Vagina (tissue), 2 donors: ENCODE data around the gene NSMCE1. TPM values are rescaled to one million over a fixed set of nuclear protein-coding genes. Genes with fewer than 3 reads are reported as not detected.

Experiments used
- DNase-seq, 2 donors: peaks; one replicate each; pipeline ENCODE4 v3.0.0-alpha.2; 2017; ENCODE audit errors: extremely low spot score in 2 of 2
- H3K27ac ChIP-seq: fragments of 200-600 bp; sonication (generic); one replicate; pipeline ENCODE4 v1.5.1; 2019
- H3K27me3 ChIP-seq: fragments of 200-600 bp; sonication (generic); one replicate; pipeline ENCODE4 v1.5.1; 2019
- H3K36me3 ChIP-seq, 2 donors: fragments of 200-600 bp; sonication (generic); one replicate each; pipeline ENCODE4 v1.5.1; 2017 to 2019
- H3K4me1 ChIP-seq: fragments of 200-600 bp; sonication (generic); one replicate; pipeline ENCODE4 v1.5.1; 2019
- H3K4me3 ChIP-seq, 2 donors: fragments of 200-600 bp; sonication (generic); 1 replicate in 1 of 2; 2 replicates in 1 of 2; pipeline ENCODE4 v1.5.1; 2016 to 2019
- H3K9me3 ChIP-seq: fragments of 200-600 bp; sonication (generic); one replicate; pipeline ENCODE4 v1.5.1; 2019
- CTCF ChIP-seq, 3 experiments: fragments of 450-650 bp in 2 of 3; fragments of 200-600 bp in 1 of 3; sonication (generic) in 1 of 3; IDR thresholded peaks; one replicate each; pipeline ENCODE4 v1.5.1; 2017 to 2019; ENCODE audit warnings: antibody characterized with exemption in 3 of 3, mild to moderate bottlenecking in 2 of 3, moderate library complexity in 2 of 3
- POLR2A ChIP-seq, 2 donors: fragments of 450-650 bp; IDR thresholded peaks; one replicate each; pipeline ENCODE4 v1.6.1; 2017; ENCODE audit warnings: antibody characterized with exemption in 2 of 2, mild to moderate bottlenecking in 2 of 2, moderate library complexity in 2 of 2
- POLR2AphosphoS5 ChIP-seq, 2 donors: sonication (generic); formaldehyde crosslinking; IDR thresholded peaks; one replicate each; pipeline ENCODE4 v1.9.0; 2017; ENCODE audit warnings: antibody characterized with exemption in 2 of 2, mild to moderate bottlenecking in 2 of 2, low read depth in 1 of 2; ENCODE audit not compliant: insufficient read depth in 1 of 2
- intact Hi-C: fragments of 100-400 bp; cut with DNase I; formaldehyde crosslinking; loops from one replicate; pipeline ENCODE4 v1.15.1; 2023
- total RNA-seq: library from RNA; depleted of rRNA; stranded (reverse); fragments of >200 nt; gene quantifications from one replicate; pipeline ENCODE4 v1.2.3, GENCODE V29; 2016

The NSMCE1 gene
- total RNA-seq, 1 donor from 2014 or later: 24.6 TPM

GRCh38 chr16:27302126-27302525, 33.6 kb upstream of the NSMCE1 start:
- Histone ChIP-seq H3K9me3 (no peaks in the 10 kb centered on the region), H3K27ac (no peak overlapping the region), H3K36me3 (no peaks in the 10 kb centered on the region), H3K4me3 (no peak overlapping the region), H3K27me3 (no peaks in the 10 kb centered on the region), H3K4me1 (no peaks in the 10 kb centered on the region)
- TF ChIP-seq CTCF (IDR thresholded peaks at IDR 0.05) (no peak), POLR2AphosphoS5 (IDR thresholded peaks at IDR 0.05; ENCODE audit: insufficient read depth in 1 of 2, low read depth in 1 of 2) (no peak), POLR2A (IDR thresholded peaks at IDR 0.05) (no peak)
- DNase-seq: no peak
- intact Hi-C loops: no loop called here

GRCh38 chr16:27301236-27301861, 32.8 kb upstream of the NSMCE1 start:
- Histone ChIP-seq H3K4me1 (no peaks in the 10 kb centered on the region), H3K4me3 (no peak overlapping the region), H3K27me3 (no peaks in the 10 kb centered on the region), H3K27ac (no peak overlapping the region), H3K9me3 (no peaks in the 10 kb centered on the region), H3K36me3 (no peaks in the 10 kb centered on the region)
- intact Hi-C loops: no loop called here
- no peak for TF ChIP-seq POLR2A (IDR thresholded peaks at IDR 0.05)
- no peak for TF ChIP-seq CTCF (IDR thresholded peaks at IDR 0.05)
- DNase-seq: no peak

GRCh38 chr16:27298132-27298531, 29.6 kb upstream of the NSMCE1 start:
- no peak overlapping the region for H3K4me3 ChIP-seq

GRCh38 chr16:27293343-27293742, 24.8 kb upstream of the NSMCE1 start:
- Histone ChIP-seq H3K9me3 (no peaks in the 10 kb centered on the region), H3K27ac (no peak overlapping the region), H3K4me3 (no peak overlapping the region), H3K36me3 (no peaks in the 10 kb centered on the region), H3K27me3 (no peaks in the 10 kb centered on the region), H3K4me1 (no peaks in the 10 kb centered on the region)
- intact Hi-C loops: no loop called here
- TF ChIP-seq POLR2AphosphoS5 (IDR thresholded peaks at IDR 0.05; ENCODE audit: insufficient read depth in 1 of 2, low read depth in 1 of 2): no peak
- TF ChIP-seq CTCF (IDR thresholded peaks at IDR 0.05): no peak
- TF ChIP-seq POLR2A (IDR thresholded peaks at IDR 0.05): no peak
- DNase-seq: no peak

More at GRCh38 chr16:27298132-27298531, 29.6 kb upstream of the NSMCE1 start:
- Histone ChIP-seq H3K27me3 (no peaks in the 10 kb centered on the region), H3K9me3 (no peaks in the 10 kb centered on the region), H3K36me3 (no peaks in the 10 kb centered on the region), H3K4me1 (no peaks in the 10 kb centered on the region), H3K27ac (no peak overlapping the region)
- TF ChIP-seq POLR2AphosphoS5 (IDR thresholded peaks at IDR 0.05; ENCODE audit: insufficient read depth in 1 of 2, low read depth in 1 of 2) (no peak), CTCF (IDR thresholded peaks at IDR 0.05) (no peak), POLR2A (IDR thresholded peaks at IDR 0.05) (no peak)
- intact Hi-C loops: no loop called here
- no peak for DNase-seq

- intact Hi-C loops: no loop called here
- H3K36me3 ChIP-seq: no peaks in the 10 kb centered on the region
- no peaks in the 10 kb centered on the region for H3K9me3 ChIP-seq
- DNase-seq: peak; percentile 55 to 64
- no peak overlapping the region for H3K4me3 ChIP-seq
- H3K27ac ChIP-seq: no peak overlapping the region
- no peaks in the 10 kb centered on the region for H3K27me3 ChIP-seq
- TF ChIP-seq POLR2A (IDR thresholded peaks at IDR 0.05) (no peak), CTCF (IDR thresholded peaks at IDR 0.05) (no peak), POLR2AphosphoS5 (IDR thresholded peaks at IDR 0.05; ENCODE audit: insufficient read depth in 1 of 2, low read depth in 1 of 2) (no peak)
- no peaks in the 10 kb centered on the region for H3K4me1 ChIP-seq
These were observed 23.2 kb upstream of the NSMCE1 start for GRCh38 chr16:27291722-27292240.
